ENCODE measurements around the gene ZNF213. TPM values are rescaled to one million over a fixed set of nuclear protein-coding genes. Genes with fewer than 3 reads are reported as not detected.

ZNF213 gene
- total and polyA plus RNA-seq, 2 experiments from 2014 or later, result 2.9 to 10.4 TPM

DNA sequence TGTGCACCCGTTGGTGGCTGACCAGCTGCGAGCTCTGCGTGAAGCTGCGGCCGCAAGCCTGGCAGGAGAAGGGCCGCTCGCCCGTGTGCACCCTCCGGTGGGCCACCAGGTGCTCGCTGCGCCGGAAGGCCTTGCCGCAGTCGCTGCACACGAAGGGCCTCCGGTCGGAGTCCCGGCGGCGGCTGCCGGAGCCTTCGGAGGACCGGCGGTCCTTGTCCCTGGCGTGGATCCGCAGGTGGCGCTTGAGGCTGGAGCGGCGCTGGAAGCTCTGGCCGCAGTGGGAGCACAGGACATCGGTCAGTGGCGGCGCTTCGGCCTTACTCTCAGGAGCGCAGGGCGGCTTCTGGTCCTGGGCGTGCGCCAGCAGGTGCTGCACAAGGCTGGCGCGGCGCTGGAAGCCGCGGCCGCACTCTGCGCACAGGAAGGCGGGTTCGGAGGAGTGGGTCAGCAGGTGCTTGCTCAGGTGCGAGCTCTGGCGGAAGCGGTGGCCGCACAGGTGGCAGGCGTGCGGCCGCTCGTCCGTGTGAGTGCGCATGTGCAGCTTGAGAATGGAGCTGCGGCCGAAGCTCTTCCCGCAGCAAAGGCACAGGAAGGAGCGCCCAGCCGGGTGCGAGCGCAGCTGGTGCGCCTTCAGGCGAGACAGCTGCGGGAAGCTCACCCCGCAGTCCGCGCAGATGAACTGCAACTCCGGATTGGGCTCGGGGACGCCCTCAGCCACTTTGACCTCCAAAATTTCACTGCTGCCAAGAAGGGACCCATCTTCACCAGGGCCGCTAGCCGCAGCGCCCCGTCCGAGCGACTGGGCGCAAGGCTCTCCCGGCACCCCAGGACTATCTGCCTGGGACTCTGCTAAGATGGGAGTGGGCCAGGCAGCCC lies 44.9 kb upstream of the ZNF213 start (continued):
- TF ChIP-seq, protein P1, sequence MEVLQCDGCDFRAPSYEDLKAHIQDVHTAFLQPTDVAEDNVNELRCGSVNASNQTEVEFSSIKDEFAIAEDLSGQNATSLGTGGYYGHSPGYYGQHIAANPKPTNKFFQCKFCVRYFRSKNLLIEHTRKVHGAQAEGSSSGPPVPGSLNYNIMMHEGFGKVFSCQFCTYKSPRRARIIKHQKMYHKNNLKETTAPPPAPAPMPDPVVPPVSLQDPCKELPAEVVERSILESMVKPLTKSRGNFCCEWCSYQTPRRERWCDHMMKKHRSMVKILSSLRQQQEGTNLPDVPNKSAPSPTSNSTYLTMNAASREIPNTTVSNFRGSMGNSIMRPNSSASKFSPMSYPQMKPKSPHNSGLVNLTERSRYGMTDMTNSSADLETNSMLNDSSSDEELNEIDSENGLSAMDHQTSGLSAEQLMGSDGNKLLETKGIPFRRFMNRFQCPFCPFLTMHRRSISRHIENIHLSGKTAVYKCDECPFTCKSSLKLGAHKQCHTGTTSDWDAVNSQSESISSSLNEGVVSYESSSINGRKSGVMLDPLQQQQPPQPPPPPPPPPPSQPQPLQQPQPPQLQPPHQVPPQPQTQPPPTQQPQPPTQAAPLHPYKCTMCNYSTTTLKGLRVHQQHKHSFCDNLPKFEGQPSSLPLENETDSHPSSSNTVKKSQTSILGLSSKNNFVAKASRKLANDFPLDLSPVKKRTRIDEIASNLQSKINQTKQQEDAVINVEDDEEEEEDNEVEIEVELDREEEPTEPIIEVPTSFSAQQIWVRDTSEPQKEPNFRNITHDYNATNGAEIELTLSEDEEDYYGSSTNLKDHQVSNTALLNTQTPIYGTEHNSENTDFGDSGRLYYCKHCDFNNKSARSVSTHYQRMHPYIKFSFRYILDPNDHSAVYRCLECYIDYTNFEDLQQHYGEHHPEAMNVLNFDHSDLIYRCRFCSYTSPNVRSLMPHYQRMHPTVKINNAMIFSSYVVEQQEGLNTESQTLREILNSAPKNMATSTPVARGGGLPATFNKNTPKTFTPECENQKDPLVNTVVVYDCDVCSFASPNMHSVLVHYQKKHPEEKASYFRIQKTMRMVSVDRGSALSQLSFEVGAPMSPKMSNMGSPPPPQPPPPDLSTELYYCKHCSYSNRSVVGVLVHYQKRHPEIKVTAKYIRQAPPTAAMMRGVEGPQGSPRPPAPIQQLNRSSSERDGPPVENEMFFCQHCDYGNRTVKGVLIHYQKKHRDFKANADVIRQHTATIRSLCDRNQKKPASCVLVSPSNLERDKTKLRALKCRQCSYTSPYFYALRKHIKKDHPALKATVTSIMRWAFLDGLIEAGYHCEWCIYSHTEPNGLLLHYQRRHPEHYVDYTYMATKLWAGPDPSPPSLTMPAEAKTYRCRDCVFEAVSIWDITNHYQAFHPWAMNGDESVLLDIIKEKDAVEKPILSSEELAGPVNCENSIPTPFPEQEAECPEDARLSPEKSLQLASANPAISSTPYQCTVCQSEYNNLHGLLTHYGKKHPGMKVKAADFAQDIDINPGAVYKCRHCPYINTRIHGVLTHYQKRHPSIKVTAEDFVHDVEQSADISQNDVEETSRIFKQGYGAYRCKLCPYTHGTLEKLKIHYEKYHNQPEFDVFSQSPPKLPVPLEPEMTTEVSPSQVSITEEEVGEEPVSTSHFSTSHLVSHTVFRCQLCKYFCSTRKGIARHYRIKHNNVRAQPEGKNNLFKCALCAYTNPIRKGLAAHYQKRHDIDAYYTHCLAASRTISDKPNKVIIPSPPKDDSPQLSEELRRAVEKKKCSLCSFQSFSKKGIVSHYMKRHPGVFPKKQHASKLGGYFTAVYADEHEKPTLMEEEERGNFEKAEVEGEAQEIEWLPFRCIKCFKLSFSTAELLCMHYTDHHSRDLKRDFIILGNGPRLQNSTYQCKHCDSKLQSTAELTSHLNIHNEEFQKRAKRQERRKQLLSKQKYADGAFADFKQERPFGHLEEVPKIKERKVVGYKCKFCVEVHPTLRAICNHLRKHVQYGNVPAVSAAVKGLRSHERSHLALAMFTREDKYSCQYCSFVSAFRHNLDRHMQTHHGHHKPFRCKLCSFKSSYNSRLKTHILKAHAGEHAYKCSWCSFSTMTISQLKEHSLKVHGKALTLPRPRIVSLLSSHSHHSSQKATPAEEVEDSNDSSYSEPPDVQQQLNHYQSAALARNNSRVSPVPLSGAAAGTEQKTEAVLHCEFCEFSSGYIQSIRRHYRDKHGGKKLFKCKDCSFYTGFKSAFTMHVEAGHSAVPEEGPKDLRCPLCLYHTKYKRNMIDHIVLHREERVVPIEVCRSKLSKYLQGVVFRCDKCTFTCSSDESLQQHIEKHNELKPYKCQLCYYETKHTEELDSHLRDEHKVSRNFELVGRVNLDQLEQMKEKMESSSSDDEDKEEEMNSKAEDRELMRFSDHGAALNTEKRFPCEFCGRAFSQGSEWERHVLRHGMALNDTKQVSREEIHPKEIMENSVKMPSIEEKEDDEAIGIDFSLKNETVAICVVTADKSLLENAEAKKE (CRISPR knock-in tag; IDR thresholded peaks at IDR 0.05), result no peak
- TF ChIP-seq STAT1 (IDR thresholded peaks at IDR 0.05; ENCODE audit: unreplicated experiment) (no peak), NANOG (IDR thresholded peaks at IDR 0.05; ENCODE audit: borderline replicate concordance) (no peak), ZNF331 (CRISPR knock-in tag; IDR thresholded peaks at IDR 0.05; ENCODE audit: low read depth) (no peak)

DNA sequence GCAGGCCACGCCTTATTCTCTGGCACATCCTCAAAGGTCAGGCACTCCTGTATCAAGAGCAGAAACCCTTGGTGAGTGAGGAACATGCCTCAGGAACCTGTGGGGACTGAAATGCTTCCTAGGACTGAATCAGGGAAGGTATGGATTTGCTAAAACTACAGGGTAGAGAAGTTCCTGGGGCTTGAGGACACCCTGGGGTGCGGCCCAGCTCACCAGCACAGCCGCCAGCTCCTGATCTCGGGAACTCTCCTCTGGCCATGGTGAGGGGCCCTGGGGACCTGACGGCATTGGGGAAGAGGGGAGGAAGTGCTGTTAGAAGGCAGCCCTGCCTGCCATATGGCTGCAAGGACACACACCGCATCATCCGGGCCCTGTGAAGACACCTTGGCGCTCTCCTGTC lies 43.3 kb upstream of the ZNF213 start:
- H3K36me3 Mint-ChIP-seq (ENCODE audit: low read depth), result peaks cover 93% of the 10 kb centered on the region
- H3K4me3 Mint-ChIP-seq, result no peak overlapping the region; the same call in 2 of the 3 replicates
- Histone ChIP-seq H3K4me2 (no peak overlapping the region), H2AFZ (no peak overlapping the region), H3K9me2 (ENCODE audit: insufficient read depth) (no peaks in the 10 kb centered on the region), H4K20me1 (replicated peaks; ENCODE audit: insufficient read depth) (peaks cover 48% of the 10 kb centered on the region), H3F3A (replicated peaks; ENCODE audit: low read depth) (peaks cover 63% of the 10 kb centered on the region), H3K27ac (ENCODE audit: low read depth) (no peak overlapping the region), H3K36me3 (ENCODE audit: insufficient read depth) (peaks cover 42% of the 10 kb centered on the region), H3K4me1 (ENCODE audit: insufficient read depth) (peaks cover 33% of the 10 kb centered on the region), H3K4me3 (no peak overlapping the region), H3K27me3 (ENCODE audit: insufficient read depth) (no peaks in the 10 kb centered on the region), H3K79me2 (replicated peaks; ENCODE audit: insufficient read depth) (peaks cover 52% of the 10 kb centered on the region)
- DNase-seq (ENCODE audit: low spot score) (no peak), ATAC-seq (no peak)
- H3K9me3 Mint-ChIP-seq, result no peaks in the 10 kb centered on the region
- peaks cover 37% of the 10 kb centered on the region for H3K4me1 Mint-ChIP-seq
- H3K27ac Mint-ChIP-seq, result peak overlapping the region; percentile 32; the same call in 1 of the 2 replicates
- peaks cover 31% of the 10 kb centered on the region for H3K27me3 Mint-ChIP-seq (ENCODE audit: insufficient read depth, low read depth, poor library complexity)
- TF ChIP-seq EZH2phosphoT487 (IDR thresholded peaks at IDR 0.05; ENCODE audit: unreplicated experiment) (no peak), EZH2 (IDR thresholded peaks at IDR 0.05; ENCODE audit: low read depth, unreplicated experiment) (no peak), POLR2AphosphoS5 (IDR thresholded peaks at IDR 0.05; ENCODE audit: low read depth) (0 out of 2 replicates have a peak, but pooled peaks have one; percentile 13), ZNF114 (CRISPR knock-in tag; IDR thresholded peaks at IDR 0.05) (no peak), CTCF (conservative IDR thresholded peaks at IDR 0.05; ENCODE audit: low read depth in 2 of 2) (no peak), ETS1 (IDR thresholded peaks at IDR 0.05) (no peak), NANOG (IDR thresholded peaks at IDR 0.05; ENCODE audit: borderline replicate concordance) (no peak)
